ENCODE results near the gene AFF2.

Gene AFF2

DNA sequence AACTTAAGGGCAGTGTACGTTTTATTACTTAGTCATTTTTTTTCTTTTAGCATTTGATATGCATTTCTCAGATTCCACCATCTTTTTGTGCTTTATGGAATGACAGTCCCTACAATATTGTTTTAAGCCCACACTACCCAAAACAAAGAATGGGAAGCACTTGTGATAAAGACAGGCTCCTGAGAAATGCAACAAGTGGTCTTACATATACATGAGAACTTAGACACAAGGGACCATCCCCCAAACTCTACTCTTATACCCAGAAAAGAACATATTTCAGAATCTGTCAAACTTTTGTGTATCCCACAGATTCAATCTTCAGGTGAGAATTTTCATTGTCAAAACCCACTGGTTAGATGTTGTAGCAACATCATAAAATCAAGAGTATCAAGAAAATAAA is 491.1 kb downstream of the AFF2 start:
- no peak for DNase-seq (ENCODE audit: extremely low read depth in 1 of 2, low read depth in 1 of 2)

DNA sequence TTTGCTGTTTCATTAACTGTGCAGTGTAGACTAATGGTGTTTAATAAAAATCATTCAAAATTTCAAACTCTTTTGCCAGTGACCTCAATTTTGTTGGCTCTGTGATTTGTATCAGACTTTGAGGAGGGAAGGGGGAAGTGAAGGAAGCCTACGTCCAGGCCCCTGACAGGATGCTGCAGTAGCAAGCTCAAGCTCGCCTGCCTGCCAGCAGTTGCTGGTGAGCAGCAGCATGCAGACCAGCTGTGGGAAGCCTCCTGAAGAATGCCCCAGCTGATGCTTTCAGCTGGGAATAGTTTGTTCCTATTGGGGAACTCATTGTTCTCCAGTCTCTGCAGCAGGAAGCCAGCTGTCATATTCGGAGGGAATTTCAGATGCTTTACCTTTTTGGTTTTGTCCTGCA is 495.2 kb downstream of the AFF2 start:
- no peak for DNase-seq (ENCODE audit: extremely low read depth in 1 of 2, low read depth in 1 of 2)

DNA sequence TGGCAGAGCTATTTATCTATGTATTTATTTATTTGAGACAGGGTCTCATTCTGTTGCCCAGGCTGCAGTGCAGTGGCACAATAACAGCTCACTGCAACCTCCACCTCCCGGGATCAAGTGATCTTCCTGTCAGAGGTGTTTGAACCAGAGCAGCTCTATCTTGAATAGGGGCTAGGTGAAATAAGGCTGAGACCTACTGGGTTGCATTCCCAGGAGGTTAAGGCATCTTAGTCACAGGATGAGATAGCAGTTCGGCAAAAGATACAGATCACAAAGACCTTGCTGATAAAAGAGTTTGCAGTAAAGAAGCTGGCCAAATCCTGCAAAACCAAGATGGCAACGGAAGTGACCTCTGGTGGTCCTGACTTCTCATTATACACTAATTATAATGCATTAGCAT is 501.9 kb downstream of the AFF2 start:
- DNase-seq (ENCODE audit: extremely low read depth in 1 of 2, low read depth in 1 of 2), result no peak

DNA sequence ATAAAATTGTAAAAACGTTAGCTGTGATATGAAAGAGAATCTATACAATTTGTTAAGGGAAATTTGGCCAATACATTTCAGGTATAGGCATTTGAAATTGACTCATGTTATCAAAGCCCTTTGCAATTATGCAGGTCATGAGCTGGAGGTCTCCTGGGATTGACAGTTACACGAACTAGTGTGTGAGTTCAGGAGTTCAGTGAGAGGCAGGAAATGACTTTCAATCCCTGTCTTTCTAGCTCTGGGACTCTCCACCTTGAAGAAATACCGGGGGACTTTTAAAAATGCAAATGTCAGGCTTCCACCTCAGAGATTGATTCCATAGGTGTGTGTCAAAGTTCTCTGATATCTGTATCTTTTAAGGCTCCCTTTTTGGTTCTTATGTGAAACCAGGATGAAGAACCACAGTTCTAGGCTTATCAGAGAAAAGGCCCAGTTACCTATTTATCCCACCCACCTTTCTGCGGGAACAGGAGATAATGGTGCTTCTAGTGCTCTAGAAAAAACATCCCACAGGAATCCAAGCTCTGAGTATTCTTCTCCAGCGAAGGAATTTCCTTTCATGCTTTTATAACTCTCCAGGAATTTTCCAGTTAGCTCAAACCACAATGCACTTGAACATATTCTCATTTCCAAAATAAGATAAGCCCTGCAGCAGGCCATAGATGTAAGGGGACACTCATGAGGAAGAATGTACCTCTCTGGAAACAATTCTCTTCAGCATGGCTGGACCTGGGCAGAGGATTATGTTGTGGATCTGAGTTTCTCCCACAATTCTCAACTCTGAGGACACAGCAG is 503.6 kb downstream of the AFF2 start:
- no peak for DNase-seq (ENCODE audit: extremely low read depth in 1 of 2, low read depth in 1 of 2)

DNA sequence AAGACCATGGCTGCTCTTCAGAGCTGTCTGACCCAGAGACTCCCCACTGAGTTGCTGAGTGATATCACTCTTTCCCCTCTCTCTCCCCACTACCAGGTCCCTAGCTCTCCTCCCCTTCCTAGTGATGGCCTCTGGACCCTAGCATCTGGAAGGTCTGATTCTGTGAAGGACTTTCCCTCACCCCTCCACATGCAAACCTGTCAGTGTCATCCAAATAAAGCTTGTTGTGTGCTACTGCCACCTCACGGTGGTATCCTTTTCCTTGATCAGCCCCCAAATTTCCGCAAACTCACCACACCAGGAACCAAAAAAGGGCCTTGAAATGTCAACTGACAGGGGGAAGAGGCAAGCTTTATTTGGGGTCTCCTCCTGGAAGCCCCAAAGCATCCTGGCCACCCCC is 504.5 kb downstream of the AFF2 start:
- no peak for DNase-seq (ENCODE audit: extremely low read depth in 1 of 2, low read depth in 1 of 2)

DNA sequence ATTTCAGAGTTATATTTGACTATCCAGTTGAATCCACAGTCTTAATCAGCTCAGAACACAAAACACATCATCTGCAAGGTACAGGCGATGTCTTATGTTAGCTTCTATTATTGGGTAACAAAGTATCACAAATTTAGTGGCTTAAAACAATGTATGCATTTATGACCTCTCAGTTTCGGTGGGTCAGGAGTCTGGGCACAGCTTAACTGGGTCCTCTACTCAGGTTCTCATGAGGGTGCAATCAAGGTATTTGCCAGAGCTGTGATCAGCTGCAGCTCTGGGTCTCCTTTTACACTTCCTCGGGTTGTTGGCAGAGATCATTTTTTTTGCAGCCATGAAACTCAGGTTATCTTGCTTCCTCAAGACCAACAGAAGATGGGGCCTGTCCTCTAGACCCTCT is 505.8 kb downstream of the AFF2 start:
- no peak for DNase-seq (ENCODE audit: extremely low read depth in 1 of 2, low read depth in 1 of 2)

DNA sequence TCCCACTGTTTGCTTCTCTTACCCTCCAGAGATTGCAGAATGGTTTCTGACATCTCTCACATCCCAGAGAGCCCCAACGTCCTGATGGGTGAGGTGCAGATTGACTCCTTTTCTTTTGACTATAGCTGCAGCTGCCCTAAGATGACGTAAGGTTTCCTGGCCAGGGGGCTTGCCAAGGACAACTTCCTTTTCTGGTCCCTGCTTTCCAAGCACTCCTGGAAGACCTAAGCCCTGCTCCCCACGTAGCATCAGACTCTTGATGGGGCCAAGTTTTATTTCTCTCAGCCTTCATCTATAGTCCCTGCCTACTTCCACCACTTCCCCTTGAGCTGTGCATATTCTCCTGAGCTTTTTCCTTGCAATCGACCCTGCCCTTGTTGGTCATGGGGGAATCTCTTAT is 507.0 kb downstream of the AFF2 start:
- DNase-seq (ENCODE audit: extremely low read depth in 1 of 2, low read depth in 1 of 2), result no peak

DNA sequence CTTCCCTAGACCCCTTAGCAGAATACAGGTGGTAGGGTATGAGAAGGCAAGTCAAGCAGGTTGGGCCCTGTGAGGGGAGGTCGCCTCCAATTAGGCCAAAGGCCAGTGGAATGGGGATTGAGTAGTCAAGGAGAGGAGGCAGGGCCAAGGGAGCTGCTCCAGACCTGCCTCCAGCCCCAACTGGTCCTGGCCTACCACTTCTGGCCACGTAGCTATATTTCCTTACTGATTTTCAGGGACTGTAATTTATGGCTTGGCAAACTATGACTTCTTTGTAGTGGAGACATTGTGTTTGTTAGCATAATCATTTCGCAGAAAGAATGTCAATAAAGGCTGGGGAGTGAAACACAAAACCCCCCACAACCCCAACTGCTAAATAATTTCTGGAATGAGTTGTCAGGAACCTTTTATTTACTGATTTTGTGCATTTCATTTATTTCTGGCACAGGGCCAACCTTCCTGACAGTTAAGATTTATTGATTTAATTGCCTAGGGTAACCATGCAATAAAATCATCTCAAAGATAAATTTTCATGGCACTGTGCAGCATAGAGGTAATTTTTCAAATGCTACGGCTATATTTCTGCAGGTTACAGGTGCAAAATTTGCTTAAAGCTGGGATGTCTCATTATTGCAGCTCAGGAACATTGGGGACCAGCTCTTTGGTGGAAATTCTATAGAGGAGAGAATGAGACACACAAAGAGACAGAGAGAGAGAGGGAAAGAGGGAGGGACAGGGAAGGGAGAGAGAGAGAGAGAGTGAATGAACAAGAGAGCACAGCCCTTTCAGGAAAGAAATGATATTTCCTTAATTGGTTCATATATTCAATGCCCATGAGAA is 509.8 kb downstream of the AFF2 start:
- no peak for DNase-seq (ENCODE audit: extremely low read depth in 1 of 2, low read depth in 1 of 2)

DNA sequence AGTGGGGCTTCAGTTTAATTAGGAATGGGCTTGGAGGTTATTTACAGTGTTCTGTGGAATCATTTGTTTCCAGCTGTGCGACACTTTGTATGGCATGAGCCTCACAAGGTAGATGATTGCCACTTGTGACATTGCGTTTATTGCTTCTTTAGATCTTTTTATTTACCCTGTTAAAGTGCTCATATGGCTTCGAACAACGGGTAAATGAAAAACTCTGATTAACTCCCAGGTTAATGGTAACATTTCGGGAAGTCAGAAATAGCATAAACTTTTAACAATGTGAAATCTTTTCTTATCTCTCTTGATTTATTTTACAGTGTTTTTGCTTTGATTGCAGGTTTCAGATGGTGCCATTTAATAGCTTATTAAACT is 510.4 kb downstream of the AFF2 start:
- no peak for DNase-seq (ENCODE audit: extremely low read depth in 1 of 2, low read depth in 1 of 2)

DNA sequence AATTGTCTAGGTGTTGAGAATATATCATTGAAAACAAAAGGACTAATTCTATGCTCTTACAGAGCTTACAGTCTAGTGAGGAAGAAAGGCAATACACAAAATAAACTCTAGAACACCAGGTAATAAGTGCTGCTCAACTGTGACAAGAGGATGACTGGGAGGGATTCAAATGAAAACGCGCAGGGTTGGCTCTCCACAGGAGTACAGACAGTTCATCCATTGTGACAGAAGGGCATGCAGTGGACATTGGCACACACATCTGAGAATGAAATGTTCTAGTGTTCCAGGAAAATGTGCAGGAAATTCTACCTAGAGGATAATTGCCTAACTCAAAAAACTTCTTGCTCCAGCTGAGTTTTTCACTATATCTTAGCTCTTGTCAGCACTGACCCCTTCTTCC is 512.7 kb downstream of the AFF2 start:
- DNase-seq (ENCODE audit: extremely low read depth in 1 of 2, low read depth in 1 of 2), result no peak

DNA sequence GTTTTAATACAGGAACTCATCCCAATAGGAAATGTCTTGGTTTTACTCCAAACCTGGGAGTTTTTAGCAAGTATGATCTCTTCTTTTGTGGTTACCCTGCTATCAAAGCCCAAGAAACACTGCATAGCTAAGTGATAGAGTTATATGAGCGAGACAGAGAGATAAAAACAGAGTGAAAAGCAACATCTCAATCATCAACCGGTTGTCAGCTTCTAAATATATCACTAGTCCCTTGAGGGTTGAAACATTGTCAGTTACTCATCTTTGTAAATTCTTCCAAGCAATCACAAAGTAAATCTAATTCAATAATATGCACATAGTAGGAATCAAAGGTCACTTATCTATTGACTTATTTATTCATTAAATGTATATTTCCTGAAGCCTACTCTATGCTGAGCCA is 520.7 kb downstream of the AFF2 start:
- DNase-seq (ENCODE audit: extremely low read depth in 1 of 2, low read depth in 1 of 2), result no peak

DNA sequence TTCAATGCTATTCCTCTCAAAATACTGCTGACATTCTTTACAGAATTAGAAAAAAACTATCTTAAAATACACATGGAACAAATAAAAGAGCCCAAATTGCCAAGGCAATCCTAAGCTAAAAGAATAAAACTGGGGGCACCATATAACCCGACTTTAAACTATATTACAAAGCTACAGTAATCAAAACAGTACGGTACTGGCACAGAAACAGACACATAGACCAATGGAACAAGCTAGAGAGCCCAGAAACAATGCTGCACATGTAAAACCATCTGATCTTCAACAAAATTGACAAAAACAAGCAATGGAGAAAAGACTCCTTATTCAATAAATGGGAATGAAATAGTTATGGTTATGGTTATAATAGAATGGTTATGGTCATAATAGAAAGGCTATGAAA is 522.1 kb downstream of the AFF2 start:
- no peak for DNase-seq (ENCODE audit: extremely low read depth in 1 of 2, low read depth in 1 of 2)

DNA sequence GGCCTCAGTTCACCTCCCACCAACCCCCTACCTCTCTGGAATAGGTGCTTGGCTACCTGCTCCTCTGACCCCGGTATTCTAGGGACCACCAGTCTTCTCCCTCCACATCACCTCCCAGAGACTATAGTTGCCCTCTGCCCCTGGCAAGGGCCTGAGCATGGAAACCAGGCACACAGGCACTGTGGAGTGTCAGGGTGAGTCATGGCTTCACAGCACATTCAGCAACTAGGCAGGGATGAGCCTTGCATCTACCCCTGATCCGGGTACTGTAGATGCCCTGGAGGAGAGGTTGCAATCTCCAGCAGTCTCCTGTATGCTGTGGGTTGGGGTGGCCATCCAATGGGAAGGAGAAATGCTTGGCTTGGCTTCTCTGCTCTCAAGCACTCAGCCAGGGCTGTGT is 532.0 kb downstream of the AFF2 start:
- no peak for DNase-seq (ENCODE audit: extremely low read depth in 1 of 2, low read depth in 1 of 2)

DNA sequence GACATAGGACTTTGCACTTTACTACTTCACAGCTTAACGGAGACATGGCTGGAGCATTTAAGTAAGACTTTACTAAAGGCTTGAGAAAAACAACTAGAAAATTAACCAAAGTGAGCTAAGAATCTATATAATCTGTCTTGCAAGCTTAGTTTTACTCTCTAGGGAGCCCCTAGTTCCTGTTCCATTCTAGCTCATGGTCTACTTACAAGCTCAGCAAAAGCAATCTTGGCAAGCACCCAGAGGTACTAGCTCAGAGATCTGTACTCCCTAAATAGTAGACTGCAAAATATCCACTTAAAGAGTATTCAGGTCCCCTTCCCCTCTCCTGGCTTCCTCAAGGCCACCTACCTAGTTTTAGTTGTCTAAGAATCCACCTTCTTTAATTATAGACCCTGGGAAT is 535.7 kb downstream of the AFF2 start:
- DNase-seq (ENCODE audit: extremely low read depth in 1 of 2, low read depth in 1 of 2), result no peak

DNA sequence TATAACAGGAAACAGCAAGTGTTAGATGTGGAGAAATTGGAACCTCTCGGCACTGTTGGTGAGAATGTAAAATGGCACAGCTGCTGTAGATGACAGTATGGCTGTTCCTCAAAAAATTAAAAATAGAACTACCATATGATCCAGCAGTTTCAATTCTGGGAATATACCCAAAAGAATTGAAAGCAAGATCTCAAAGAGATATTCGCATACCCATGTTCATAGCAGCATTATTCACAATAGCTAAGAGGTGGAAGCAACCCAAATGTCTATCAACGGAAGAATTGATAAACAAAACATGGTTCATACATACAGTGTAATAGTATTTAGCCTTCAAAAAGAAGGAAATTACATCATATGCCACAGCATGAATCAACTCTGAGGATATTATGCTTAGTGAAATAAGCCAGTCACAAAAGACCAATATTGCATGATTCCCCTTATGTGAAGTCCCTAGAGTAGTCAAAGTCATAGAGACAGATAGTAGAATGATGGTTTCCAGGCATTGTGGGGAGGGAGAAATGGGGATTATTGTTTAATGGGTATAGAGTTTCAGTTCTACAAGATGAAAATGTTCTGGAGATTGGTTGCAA is 537.0 kb downstream of the AFF2 start:
- no peak for DNase-seq (ENCODE audit: extremely low read depth in 1 of 2, low read depth in 1 of 2)

DNA sequence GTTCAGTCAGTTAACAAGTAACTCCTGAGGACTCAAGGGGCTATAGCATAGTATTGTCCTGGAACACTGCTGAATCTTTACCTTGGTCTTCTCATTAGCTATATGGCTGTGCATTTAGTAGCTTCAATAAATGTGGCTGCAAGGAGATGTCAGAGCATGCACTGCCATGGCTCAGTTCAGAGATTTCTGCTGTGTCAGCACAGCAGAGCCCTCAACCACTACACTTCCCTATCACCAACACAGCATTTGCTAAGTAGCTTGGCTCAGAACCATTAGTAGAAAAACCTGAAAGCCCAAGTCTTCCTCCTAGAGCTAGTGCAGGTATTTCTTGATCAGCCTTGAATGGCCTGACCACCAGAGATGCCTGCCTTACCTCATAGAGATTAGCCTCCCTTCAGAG is 538.6 kb downstream of the AFF2 start:
- no peak for DNase-seq (ENCODE audit: extremely low read depth in 1 of 2, low read depth in 1 of 2)

DNA sequence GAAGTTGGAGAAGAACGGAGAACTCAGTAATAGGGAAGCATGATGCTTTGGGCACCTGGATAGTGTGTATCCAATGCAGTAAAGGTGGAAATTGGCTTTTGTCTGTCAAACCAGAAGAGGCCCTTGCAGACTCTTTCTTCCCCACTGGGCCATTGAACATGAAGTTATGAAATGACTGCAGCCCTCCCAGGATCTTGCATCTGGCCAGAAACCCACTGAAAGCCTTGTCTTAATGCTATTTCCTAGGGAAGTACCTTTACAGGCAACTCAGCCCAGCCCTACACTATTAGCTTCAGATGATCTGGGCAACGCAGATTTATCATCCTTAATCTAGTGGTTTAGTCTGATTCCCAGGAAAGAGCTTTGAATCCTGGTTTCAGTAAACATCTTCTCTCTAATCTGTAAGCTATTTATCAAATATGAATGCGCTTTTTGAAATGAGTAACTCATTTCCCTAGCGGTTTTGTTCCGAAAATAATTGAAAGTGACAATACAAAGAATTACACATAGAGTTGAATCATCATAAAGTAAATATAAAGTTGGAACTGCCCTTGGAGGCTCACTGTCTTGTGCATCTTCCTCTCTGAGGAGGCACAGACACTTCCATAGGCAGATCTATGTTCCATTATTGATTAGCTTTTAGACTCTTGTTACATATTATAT is 540.6 kb downstream of the AFF2 start:
- no peak for DNase-seq (ENCODE audit: extremely low read depth in 1 of 2, low read depth in 1 of 2)

DNA sequence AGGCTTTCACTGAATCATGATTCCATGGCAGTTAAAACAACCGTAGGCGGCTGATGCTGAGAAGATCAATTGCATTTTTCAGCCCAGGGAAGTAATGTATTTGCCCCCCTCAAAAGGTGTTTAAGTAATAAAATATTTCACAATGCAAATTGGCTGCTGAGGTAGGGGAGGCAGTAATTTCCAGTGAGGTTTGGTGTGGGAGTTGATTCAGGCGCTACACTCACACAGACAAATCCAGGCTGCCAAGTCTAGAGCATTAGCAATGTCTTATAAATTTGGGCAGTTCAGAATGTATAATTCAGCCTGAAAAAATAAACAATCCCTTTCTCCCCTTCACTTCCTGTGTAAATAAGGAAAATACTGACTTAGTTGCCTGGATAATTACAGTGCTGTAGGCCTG is 543.0 kb downstream of the AFF2 start:
- no peak for DNase-seq (ENCODE audit: extremely low read depth in 1 of 2, low read depth in 1 of 2)

DNA sequence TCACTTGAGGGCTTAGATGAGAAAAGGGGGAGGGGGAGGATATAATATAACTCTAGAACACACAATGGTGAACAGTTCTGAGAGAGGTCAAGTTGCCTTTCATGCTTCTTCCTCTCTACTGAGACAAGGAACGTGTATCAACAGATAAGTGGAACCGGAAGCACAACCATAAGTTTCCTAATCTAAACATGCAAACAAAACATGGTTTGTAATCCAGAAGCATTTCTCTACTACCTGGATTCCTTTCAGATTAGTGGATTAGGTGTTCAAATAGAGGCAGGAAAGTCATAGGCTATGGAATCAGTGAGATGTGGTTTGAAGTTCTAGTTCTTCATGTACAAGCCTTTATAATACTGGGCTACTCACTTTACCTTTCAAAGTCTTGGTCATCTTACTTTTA is 544.1 kb downstream of the AFF2 start:
- no peak for DNase-seq (ENCODE audit: extremely low read depth in 1 of 2, low read depth in 1 of 2)

DNA sequence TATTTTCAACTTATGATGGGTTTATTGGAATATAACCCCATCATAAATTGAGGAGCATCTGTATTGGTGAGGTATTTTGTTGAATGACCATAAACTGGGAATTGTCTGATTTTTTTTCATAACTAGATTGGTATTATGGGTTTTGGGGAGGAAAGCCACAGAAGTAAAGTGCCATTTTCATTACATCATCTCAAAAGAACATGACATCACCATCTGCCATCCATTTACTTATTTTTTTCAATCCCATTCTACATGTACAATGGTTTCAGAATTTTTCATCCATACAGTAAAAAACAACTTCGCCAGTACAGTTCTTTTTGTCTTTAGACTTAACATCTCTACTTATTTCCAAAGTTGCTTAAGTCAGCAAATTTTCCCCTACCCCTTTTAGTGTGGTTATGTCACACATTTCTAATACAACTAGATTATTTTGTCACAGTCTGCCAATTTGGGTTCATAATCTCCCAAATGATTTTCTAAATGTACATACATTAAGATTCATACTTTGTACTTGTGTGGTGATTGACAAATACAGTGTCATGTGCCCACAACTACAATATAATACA is 545.3 kb downstream of the AFF2 start:
- no peak for DNase-seq (ENCODE audit: extremely low read depth in 1 of 2, low read depth in 1 of 2)

All from activated CD8-positive, alpha-beta memory T cell treated with anti-CD3 and anti-CD28 coated beads for 1 hour (primary cell).